Measurements from ENCODE around the gene CYFIP1. TPM values are rescaled to one million over a fixed set of nuclear protein-coding genes. Genes with fewer than 3 reads are reported as not detected.

Gene CYFIP1
- total RNA-seq, 1 experiment from 2014 or later: 159 TPM

- H3K4me1 ChIP-seq (ENCODE audit: control insufficient read depth, insufficient read depth, low read length): no peaks in the 10 kb centered on the region
- H3K27ac ChIP-seq (ENCODE audit: low read length): no peak overlapping the region
- no peak for TF ChIP-seq CTCF (IDR thresholded peaks at IDR 0.05)
- no peak for TF ChIP-seq REST (IDR thresholded peaks at IDR 0.05; ENCODE audit: insufficient read depth in 1 of 2, low read depth in 2 of 2, low read length in 1 of 2)
- no peak for TF ChIP-seq POLR2AphosphoS5 (IDR thresholded peaks at IDR 0.05; ENCODE audit: low read depth, low read length)
- no peak for TF ChIP-seq TCF7L2 (IDR thresholded peaks at IDR 0.05; ENCODE audit: low read depth, low read length)
- TF ChIP-seq SIN3A (IDR thresholded peaks at IDR 0.05; ENCODE audit: borderline replicate concordance, insufficient read depth, low read depth, low read length): no peak
- DNase-seq (ENCODE audit: low read depth, low spot score) (no peak), ATAC-seq (no peak)
- H3K36me3 ChIP-seq (ENCODE audit: control insufficient read depth, insufficient read depth, low read length): peaks cover 9% of the 10 kb centered on the region
- no peaks in the 10 kb centered on the region for H3K9me3 ChIP-seq (ENCODE audit: control insufficient read depth, insufficient read depth, low read depth, low read length)
- H3K27me3 ChIP-seq (ENCODE audit: control insufficient read depth, insufficient read depth, low read length): no peaks in the 10 kb centered on the region
- BruUV-seq (replicated peaks): no TSS peak
- ChIA-PET CTCF (interaction anchor here (0.6 kb wide), 1 partner anchor 150 kb away, joined by 3 read pairs; no protein-coding TSS in a partner anchor), POLR2A (no interaction called here)
- in situ Hi-C loops (cut with HindIII; ENCODE audit: low pct_unique_long_range_greater_than_20kb, low sequenced_read_pairs): no loop called here
- H3K4me3 ChIP-seq (ENCODE audit: low read depth in 2 of 2, low read length in 2 of 2): no peak overlapping the region
- intact Hi-C loops (cut with micrococcal nuclease; ENCODE audit: unreplicated experiment): no loop called here
Observed at GRCh38 chr15:22873841-22874240, 106.3 kb downstream of the CYFIP1 start.

- no peaks in the 10 kb centered on the region for H3K27me3 ChIP-seq (ENCODE audit: control insufficient read depth, insufficient read depth, low read length)
- in situ Hi-C loops (cut with HindIII; ENCODE audit: low pct_unique_long_range_greater_than_20kb, low sequenced_read_pairs): no loop called here
- DNase-seq (ENCODE audit: low read depth, low spot score) (no peak), ATAC-seq (no peak)
- H3K4me1 ChIP-seq (ENCODE audit: control insufficient read depth, insufficient read depth, low read length): no peaks in the 10 kb centered on the region
- H3K36me3 ChIP-seq (ENCODE audit: control insufficient read depth, insufficient read depth, low read length): peaks cover 14% of the 10 kb centered on the region
- ChIA-PET POLR2A (no interaction called here), CTCF (interaction anchor here (0.6 kb wide), 1 partner anchor 150 kb away, joined by 3 read pairs; no protein-coding TSS in a partner anchor)
- H3K27ac ChIP-seq (ENCODE audit: low read length): no peak overlapping the region
- no peaks in the 10 kb centered on the region for H3K9me3 ChIP-seq (ENCODE audit: control insufficient read depth, insufficient read depth, low read depth, low read length)
- no TSS peak for BruUV-seq (replicated peaks)
- no peak overlapping the region for H3K4me3 ChIP-seq (ENCODE audit: low read depth in 2 of 2, low read length in 2 of 2)
- no peak for TF ChIP-seq REST (IDR thresholded peaks at IDR 0.05; ENCODE audit: insufficient read depth in 1 of 2, low read depth in 2 of 2, low read length in 1 of 2)
- TF ChIP-seq SIN3A (IDR thresholded peaks at IDR 0.05; ENCODE audit: borderline replicate concordance, insufficient read depth, low read depth, low read length): no peak
- no peak for TF ChIP-seq POLR2AphosphoS5 (IDR thresholded peaks at IDR 0.05; ENCODE audit: low read depth, low read length)
- TF ChIP-seq TCF7L2 (IDR thresholded peaks at IDR 0.05; ENCODE audit: low read depth, low read length): no peak
- TF ChIP-seq CTCF (IDR thresholded peaks at IDR 0.05): no peak
- intact Hi-C loops (cut with micrococcal nuclease; ENCODE audit: unreplicated experiment): no loop called here
Observed at GRCh38 chr15:22872936-22873701, 107.0 kb downstream of the CYFIP1 start.
